SK-N-SH treated with all-trans-retinoic acid at 6 μM for 48 hours (cell line): ENCODE results near the gene KCNB1.

Experiments used
- ESRRG ChIP-seq: fragments of 250-450 bp; sonication (Bioruptor Pico); IDR thresholded peaks from 2 replicates; pipeline ENCODE4 v1.6.1; 2021; ENCODE audit warnings: mild to moderate bottlenecking
- RARB ChIP-seq: fragments of 250-450 bp; sonication (Bioruptor Pico); IDR thresholded peaks from 2 replicates; pipeline ENCODE4 v1.8.0; 2021; ENCODE audit warnings: mild to moderate bottlenecking, moderate library complexity
- ZC3H10 ChIP-seq: fragments of 250-450 bp; sonication (Bioruptor Pico); IDR thresholded peaks from 2 replicates; pipeline ENCODE4 v1.5.1; 2021; ENCODE audit warnings: mild to moderate bottlenecking, moderate library complexity
- ZFP30 ChIP-seq: fragments of 450-650 bp; formaldehyde crosslinking; IDR thresholded peaks from 2 replicates; pipeline ENCODE4 v1.5.0; 2022; ENCODE audit warnings: mild to moderate bottlenecking, moderate library complexity
- ZNF565 ChIP-seq: fragments of 450-650 bp; formaldehyde crosslinking; conservative IDR thresholded peaks from 2 replicates; pipeline ENCODE4 v1.5.0; 2020; ENCODE audit warnings: low read depth, mild to moderate bottlenecking, moderate library complexity
- ZNF70 ChIP-seq: fragments of 450-650 bp; formaldehyde crosslinking; IDR thresholded peaks from 2 replicates; pipeline ENCODE4 v1.5.0; 2020; ENCODE audit warnings: mild to moderate bottlenecking, moderate library complexity
- ZNF8 ChIP-seq: fragments of 450-650 bp; formaldehyde crosslinking; IDR thresholded peaks from 2 replicates; pipeline ENCODE4 v1.5.0; 2020; ENCODE audit warnings: mild to moderate bottlenecking, moderate library complexity
- TF ChIP-seq, protein P1 (sequence below): fragments of 250-450 bp; sonication (Bioruptor Pico); IDR thresholded peaks from 2 replicates; pipeline ENCODE4 v1.5.1; 2021; ENCODE audit warnings: mild to moderate bottlenecking, moderate library complexity
- TF ChIP-seq, protein P2 (sequence below): fragments of 250-450 bp; sonication (Bioruptor Pico); IDR thresholded peaks from 2 replicates; pipeline ENCODE4 v1.8.0; 2020; ENCODE audit warnings: mild to moderate bottlenecking, moderate library complexity, borderline replicate concordance
- TF ChIP-seq, protein P3 (sequence below): fragments of 250-450 bp; sonication (Bioruptor Pico); IDR thresholded peaks from 2 replicates; pipeline ENCODE4 v1.5.1; 2020; ENCODE audit warnings: low read depth, mild to moderate bottlenecking, moderate library complexity

DNA sequence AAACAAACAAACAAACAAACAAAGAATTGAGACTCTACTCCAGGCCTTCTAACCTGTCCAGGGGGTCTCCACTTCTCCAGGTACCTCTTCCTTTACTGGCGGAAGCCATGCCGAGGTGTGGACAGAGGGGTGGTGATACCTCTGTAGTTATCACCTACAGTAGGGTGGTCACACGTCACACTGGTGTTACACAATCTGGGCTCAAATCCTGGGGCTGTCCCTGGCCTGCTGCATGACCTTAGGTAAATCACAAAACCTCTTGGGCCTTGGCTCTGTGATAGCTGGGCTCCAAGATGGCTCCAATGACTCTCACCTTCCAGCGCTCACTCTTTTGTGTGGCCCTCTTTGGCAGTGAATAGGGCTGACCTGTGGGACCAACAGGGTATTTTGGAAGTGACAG is 127.8 kb downstream of the KCNB1 start:
- TF ChIP-seq ZNF565 (CRISPR knock-in tag) (no peak), RARB (CRISPR knock-in tag) (no peak), ZFP30 (no peak), ZNF8 (no peak), ESRRG (no peak), ZNF70 (CRISPR knock-in tag) (no peak), ZC3H10 (CRISPR knock-in tag) (no peak)
- TF ChIP-seq, protein P1, sequence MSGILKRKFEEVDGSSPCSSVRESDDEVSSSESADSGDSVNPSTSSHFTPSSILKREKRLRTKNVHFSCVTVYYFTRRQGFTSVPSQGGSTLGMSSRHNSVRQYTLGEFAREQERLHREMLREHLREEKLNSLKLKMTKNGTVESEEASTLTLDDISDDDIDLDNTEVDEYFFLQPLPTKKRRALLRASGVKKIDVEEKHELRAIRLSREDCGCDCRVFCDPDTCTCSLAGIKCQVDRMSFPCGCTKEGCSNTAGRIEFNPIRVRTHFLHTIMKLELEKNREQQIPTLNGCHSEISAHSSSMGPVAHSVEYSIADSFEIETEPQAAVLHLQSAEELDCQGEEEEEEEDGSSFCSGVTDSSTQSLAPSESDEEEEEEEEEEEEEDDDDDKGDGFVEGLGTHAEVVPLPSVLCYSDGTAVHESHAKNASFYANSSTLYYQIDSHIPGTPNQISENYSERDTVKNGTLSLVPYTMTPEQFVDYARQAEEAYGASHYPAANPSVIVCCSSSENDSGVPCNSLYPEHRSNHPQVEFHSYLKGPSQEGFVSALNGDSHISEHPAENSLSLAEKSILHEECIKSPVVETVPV (CRISPR knock-in tag): no peak
- TF ChIP-seq, protein P2, sequence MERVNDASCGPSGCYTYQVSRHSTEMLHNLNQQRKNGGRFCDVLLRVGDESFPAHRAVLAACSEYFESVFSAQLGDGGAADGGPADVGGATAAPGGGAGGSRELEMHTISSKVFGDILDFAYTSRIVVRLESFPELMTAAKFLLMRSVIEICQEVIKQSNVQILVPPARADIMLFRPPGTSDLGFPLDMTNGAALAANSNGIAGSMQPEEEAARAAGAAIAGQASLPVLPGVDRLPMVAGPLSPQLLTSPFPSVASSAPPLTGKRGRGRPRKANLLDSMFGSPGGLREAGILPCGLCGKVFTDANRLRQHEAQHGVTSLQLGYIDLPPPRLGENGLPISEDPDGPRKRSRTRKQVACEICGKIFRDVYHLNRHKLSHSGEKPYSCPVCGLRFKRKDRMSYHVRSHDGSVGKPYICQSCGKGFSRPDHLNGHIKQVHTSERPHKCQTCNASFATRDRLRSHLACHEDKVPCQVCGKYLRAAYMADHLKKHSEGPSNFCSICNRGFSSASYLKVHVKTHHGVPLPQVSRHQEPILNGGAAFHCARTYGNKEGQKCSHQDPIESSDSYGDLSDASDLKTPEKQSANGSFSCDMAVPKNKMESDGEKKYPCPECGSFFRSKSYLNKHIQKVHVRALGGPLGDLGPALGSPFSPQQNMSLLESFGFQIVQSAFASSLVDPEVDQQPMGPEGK (CRISPR knock-in tag): no peak
- TF ChIP-seq, protein P3, sequence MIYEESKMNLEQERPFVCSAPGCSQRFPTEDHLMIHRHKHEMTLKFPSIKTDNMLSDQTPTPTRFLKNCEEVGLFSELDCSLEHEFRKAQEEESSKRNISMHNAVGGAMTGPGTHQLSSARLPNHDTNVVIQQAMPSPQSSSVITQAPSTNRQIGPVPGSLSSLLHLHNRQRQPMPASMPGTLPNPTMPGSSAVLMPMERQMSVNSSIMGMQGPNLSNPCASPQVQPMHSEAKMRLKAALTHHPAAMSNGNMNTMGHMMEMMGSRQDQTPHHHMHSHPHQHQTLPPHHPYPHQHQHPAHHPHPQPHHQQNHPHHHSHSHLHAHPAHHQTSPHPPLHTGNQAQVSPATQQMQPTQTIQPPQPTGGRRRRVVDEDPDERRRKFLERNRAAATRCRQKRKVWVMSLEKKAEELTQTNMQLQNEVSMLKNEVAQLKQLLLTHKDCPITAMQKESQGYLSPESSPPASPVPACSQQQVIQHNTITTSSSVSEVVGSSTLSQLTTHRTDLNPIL (CRISPR knock-in tag): no peak
